HG03095 (cell line): ENCODE measurements around the gene COL6A2.
"Not testable (repeated sequence)": the region's sequence is repeated elsewhere in the genome, so short reads cannot be mapped to it uniquely, and the experiment has no call there.

Experiments used
- ATAC-seq: cut with Tn5 transposase; IDR thresholded peaks from one replicate; pipeline ENCODE4 v1.9.1; 2021; ENCODE audit warnings: moderate library complexity; ENCODE audit not compliant: unreplicated experiment

The COL6A2 gene

DNA sequence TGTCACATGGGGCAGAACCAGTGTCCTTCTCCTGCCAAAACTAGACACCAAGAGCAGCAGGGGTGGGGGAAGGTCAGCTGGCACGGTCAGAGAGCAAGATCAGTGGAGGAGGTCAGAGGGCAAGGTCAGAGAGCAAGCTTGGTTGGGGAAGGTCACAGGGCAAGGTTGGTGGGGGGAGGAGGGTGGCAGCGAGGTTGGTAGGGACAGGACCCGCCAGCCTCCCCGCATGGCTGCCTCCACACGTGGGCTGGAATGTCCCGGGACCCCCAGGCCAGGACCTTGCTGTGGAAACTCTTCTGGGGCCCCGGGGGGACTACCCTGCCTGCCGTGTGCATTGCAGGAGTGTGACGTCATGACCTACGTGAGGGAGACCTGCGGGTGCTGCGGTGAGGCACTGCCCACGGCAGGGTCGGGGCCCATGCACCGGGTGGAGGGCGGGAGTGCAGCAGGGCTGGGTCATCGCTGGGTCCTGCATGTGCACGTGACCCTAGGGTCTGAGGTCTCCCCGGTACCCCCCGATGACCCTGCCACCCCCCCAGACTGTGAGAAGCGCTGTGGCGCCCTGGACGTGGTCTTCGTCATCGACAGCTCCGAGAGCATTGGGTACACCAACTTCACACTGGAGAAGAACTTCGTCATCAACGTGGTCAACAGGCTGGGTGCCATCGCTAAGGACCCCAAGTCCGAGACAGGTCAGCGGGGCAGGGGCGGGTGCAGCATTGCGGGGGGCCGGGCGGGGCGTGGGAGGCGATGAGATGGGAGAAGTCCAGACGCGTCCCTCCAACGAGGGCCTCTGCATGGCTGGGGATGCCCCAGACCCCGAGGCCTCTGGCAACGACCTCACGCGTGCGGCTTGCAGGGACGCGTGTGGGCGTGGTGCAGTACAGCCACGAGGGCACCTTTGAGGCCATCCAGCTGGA, 27.3 kb downstream of the COL6A2 start:
- no peak for ATAC-seq

DNA sequence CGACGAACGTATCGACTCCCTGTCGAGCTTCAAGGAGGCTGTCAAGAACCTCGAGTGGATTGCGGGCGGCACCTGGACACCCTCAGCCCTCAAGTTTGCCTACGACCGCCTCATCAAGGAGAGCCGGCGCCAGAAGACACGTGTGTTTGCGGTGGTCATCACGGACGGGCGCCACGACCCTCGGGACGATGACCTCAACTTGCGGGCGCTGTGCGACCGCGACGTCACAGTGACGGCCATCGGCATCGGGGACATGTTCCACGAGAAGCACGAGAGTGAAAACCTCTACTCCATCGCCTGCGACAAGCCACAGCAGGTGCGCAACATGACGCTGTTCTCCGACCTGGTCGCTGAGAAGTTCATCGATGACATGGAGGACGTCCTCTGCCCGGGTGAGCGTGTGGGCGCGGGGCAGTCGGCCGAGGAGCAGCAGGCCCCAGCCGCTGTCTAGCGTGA, 28.0 kb downstream of the COL6A2 start:
- ATAC-seq, result no peak

DNA sequence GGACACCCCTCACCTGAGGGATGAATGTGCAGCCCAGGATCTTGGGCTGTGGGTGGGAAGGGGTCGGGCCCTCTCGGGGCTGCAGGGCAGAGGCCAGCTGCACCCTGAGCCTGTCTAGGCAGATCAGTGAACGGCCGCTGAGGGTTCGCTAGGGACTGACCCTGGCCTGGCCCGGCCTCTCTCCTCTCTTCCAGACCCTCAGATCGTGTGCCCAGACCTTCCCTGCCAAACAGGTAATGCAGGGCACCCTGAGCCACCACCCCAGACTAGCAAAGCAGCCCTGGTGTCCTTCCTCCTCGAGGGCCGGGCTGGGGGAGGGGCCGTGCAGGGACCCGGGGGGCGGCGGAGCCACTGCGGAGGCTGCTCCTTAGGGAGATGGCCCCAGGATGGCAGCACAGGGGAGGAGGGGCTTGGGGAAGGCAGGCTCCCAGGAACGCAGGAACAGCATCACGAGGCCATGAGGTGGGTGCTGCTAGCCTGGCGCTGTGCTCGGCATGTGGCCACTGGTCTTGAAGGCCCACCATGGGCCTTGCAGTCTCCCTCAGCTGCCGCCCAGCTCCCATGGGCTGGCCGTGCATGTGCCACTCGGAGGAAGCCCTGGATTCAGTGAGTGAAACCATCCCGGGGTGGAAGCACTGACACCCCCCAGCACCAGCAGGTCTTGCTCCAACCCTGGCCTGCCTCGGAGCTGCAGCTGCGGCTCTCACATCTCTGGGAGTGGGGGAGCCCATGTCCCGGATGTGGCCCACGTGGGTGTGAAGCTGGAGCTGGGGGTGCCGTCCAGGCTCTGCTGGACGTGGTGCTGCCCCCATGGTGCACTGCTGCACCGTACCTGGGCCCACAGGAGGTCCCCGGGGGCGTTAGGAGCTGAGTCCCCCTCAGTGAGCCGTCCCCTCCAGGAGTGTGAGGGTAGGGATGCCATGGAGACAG, 28.7 kb downstream of the COL6A2 start:
- ATAC-seq, result no peak

DNA sequence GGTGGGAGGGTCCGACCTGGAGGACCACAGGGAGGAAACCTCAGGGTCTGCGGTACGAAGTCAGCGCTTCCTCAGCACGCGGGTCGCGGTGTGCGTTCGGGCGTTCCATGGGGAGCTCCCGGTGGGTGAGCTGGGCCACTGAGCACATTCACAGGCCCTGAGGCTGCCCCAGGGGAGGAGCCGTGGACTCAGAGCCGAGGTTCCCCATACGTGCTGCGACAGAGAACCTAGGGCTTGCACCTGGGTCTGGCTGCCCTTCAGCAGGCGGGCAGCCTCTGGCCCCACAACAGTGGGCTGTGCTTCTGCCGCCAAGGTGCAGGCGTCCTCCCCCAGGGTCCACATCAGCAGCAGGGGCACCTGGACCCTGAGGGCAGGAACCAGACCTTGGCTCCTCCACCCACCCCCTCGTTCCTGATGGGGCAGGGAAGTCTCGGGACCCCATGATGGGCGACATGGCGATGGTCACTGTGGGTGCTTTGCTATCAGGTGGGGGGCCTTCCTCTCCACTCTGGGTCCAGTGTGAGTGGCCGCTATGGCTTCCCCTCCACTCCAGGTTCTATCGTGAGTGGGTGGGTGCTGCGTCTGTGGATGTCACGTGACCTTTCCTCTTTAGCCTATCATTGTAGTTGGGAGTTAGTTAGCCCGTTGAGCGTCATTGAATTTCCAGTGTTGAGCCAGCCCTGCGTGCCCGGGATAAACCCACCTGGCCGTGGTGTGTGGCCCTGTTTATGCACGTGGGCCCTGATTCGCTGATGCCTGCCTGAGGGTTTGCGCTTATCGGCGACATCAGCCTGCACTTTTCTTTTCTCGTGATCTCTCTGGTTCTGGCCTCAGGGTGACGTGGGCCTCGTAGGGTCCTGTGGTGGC, 29.6 kb downstream of the COL6A2 start:
- no peak for ATAC-seq

DNA sequence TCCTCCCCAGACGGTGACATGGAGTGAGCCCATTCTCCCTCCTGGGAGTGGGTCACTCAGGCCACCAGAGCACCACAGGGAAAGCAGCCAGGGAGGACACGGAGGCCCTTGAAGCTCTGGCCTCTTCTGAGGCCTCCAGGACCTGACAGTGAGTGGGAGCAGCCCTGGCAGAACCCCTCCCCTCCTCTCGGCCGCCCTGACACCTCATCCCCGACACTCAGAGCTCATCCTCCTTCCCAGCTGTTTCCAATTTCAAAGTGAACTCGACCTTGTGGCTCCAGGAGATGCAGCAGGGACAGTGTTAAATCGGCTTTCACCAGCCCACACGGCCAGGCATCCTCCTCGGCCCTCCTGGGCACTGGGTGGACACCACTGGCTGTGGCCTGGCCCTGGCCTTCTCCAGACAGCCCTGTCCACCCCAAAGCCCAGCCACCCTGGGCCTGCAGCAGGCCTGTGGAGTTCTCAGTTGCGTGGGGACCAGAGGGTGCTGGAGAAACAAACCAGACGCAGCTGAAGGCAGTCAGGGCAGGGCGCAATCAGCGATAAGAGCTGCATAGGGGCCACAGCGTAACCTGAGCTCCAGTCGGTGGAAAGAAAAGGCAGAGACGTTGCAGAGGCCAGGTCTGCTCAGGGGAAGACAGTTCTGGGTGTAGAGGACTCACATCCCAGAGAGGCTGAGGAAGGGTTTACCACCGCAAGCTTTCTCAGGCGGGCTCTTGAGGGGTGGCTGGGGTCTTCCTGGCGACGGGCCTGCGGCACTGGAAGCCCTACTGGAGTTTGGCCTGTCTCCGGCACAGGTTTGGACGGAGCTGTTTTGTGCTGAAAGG, 30.4 kb downstream of the COL6A2 start:
- ATAC-seq, result no peak

DNA sequence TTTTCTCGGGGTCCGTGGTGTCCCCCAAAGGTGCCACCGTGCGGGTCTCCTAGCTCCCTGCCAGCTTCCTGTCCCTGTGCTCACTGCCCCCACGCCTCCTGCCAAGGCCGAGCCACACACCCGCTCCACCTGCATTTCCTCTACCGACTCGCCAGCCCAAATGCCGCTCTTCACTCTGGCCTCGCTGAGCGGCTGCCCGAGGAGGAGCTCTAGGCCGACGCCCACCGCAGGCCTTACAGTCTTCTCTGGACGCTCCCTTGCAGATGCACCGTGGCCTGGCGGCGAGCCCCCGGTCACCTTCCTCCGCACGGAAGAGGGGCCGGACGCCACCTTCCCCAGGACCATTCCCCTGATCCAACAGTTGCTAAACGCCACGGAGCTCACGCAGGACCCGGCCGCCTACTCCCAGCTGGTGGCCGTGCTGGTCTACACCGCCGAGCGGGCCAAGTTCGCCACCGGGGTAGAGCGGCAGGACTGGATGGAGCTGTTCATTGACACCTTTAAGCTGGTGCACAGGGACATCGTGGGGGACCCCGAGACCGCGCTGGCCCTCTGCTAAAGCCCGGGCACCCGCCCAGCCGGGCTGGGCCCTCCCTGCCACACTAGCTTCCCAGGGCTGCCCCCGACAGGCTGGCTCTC, 31.1 kb downstream of the COL6A2 start:
- ATAC-seq, result no peak

DNA sequence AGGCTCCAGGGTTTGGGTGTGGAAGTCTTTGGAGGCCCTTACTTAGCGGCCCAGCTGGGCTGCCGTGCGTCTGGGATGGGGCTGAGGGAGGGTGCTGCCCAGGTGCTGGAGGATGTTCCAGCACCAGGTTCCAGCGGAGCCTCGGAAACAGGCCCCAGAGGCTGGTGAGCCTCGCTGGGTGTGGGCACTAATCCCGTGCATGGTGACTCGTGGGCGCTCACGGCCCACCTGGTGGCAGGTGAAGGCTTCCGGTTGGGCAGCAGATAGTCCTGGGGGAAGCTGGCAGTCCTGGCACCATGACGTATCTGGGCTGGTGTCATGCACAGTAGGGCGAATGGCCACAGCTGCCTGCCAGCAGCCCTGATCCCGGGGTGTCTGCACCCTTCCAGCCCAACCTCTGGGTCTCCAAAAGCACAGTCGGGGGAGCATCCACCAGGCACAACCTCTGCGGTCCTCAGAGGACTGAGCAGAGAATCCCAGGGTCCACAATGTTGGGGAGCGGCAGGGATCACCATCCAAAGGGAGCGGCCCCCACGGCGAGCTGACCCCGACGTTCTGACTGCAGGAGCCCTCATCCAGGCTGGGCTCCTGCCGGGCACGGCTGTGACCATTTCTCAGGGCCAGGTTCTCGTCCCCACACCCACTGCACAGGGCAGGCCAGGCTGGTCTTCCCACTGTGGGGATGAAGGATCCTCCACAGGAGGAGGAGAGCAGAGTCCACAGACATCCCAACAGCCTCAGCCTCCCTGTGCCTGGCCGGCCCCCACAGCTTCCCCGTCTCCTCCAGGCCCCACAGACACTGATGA, 32.1 kb downstream of the COL6A2 start:
- ATAC-seq, result no peak

DNA sequence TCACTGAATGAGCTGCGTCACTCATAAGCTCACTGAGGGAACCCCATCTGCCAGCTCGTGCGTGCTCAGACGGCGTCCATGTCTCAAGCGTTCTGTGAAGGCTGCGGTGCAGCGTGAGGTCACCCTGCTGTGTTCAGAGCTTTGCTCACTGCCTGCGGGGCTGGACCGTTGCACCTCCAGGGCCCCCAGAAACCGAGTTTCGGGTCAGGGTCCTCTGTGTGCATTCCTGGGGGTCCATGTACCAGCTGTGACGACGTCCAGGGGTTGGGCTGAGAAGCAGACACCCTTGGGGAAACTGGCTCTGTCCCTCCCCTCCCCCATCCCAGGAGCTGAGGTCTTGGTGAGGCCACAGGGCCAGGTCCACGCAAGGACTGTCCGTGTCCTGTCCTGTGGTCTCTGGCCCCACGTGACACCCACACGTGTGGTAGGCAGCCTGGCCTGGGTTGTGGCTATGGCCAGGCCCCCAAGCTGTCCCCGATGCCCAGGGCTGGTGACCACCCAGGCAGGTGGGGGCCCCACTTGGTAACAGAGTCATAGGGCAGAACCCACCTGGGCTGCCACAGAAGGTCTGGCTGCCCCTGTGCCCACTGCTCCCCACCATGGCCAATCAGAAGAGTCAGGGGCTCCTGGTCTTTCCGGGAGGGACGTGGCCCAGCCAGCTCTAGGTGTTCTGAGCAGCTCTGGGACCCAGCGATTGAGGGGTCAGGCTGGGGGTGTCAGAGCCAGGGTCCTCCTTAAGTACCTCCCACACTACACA, 33.1 kb downstream of the COL6A2 start:
- no peak for ATAC-seq

DNA sequence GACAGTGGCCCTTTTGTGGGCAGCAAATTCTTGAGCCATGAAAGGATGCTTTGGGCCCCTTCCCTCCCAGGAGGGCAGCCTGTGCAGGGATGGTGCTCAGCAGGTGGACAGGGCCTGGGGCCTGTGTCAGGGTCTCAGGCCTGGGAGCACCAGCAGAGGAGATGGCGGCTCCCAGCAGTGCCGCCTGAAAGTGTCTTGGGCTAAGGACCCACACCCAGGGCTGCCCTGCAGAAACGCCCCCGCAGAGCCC, 33.6 kb downstream of the COL6A2 start:
- ATAC-seq, result no peak

DNA sequence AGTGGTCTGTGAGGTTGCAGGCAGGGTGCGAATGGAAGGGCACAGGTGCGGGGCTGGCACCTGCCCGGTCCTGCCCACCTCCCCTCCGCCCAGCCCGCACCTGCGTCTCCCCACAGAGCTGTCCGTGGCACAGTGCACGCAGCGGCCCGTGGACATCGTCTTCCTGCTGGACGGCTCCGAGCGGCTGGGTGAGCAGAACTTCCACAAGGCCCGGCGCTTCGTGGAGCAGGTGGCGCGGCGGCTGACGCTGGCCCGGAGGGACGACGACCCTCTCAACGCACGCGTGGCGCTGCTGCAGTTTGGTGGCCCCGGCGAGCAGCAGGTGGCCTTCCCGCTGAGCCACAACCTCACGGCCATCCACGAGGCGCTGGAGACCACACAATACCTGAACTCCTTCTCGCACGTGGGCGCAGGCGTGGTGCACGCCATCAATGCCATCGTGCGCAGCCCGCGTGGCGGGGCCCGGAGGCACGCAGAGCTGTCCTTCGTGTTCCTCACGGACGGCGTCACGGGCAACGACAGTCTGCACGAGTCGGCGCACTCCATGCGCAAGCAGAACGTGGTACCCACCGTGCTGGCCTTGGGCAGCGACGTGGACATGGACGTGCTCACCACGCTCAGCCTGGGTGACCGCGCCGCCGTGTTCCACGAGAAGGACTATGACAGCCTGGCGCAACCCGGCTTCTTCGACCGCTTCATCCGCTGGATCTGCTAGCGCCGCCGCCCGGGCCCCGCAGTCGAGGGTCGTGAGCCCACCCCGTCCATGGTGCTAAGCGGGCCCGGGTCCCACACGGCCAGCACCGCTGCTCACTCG, 34.1 kb downstream of the COL6A2 start:
- no peak for ATAC-seq

DNA sequence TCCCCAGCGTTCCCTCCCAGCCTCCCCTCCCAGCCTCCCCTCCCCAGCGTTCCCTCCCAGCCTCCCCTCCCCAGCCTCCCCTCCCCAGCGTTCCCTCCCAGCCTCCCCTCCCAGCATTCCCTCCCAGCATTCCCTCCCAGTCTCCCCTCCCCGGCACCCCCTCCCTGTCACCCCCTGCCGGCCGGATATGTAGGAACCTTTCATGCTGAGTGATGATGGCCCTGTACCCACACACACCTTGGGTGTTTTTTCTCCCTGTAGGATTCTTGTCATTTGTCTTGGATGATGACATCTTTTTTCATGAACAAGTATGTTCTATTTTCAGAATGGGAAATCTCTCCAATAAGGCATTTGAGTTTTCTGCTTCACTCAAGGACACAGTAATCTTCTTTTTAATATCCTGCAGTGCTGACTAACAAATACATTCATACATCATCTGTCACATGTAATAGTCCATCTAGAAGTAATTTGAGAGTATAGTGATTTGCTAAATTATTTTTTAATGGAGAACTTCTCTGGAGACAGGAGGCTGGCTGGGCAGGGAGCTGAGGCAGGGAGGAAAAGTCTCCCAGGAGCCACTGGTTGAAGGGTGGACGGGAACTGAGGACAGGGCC, 38.0 kb downstream of the COL6A2 start:
- no peak for ATAC-seq

DNA sequence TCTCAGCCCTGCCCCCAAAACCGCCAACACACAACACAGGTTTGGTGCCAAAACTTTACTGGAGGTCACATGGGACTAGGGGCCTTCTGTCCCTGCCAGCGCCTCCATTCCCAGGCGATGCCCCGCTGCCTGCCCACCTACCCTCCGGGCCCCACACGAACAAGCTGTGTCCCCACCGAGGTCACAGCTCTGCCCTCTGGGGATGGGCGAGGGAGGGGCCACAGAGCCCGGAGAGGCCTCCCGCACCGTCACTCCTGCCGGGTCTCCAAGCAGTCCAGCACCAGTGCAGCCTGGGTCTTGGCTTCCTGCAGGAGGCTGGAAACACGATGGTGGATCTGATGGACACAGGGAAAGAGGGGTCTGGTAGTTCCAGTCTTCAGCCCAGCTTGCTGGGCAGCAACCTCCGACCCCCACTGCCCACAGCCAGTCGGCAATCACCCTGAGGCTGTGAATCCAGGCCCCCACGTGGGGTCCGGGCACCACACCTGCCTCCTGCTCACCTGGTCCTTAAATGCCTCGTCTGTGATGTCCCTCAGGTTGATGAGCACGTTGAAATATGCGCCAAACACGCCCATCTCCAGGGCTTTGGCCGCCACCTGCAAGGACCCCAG, 38.9 kb downstream of the COL6A2 start:
- ATAC-seq, result no peak

DNA sequence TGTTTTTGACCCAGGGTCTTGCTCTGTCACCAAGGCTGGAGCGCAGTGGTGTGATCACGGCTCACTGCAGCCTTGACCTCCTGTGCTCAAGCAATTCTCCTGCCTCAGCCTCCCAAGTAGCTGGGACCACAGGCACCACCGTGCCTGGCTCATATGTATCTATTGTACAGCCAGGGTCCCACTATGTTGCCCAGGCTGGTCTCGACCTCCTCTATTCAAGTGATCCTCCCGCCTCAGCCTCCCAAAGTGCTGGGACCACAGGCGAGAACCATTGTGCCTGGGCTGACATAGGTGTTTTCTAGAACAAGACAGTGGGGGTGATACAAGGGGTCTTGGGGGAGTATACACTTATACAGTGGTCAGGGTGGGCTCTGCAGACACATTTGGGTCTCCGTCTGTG, 40.0 kb downstream of the COL6A2 start:
- no peak for ATAC-seq

DNA sequence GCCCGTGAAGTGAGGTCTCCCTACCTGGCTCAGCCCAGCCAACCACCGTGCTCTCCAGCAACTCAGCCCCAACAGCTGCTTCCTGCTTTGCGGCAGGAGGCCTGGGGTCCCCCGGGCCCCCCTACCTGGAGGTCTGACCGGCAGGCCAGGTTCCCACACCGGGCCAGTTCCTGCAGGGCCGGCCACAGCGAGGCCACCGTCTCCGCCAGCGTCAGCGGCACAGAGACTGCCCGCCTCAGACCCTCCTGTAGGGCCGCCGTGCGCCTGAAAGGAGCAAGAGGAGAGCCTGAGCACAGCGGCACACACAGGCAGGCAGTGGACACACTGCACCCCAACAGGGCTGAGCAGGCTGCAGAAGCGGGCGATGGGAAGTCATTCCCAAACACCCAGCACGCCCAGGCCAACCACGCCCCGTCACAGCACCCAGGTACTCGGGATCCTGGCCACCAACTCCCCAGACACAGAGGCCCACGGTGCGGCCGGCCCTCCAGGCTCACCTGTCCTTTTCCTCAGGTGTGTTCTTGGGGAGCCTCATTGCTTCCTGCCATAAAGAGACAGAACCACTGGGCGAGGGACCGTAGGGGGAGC, 40.6 kb downstream of the COL6A2 start:
- ATAC-seq, result no peak

DNA sequence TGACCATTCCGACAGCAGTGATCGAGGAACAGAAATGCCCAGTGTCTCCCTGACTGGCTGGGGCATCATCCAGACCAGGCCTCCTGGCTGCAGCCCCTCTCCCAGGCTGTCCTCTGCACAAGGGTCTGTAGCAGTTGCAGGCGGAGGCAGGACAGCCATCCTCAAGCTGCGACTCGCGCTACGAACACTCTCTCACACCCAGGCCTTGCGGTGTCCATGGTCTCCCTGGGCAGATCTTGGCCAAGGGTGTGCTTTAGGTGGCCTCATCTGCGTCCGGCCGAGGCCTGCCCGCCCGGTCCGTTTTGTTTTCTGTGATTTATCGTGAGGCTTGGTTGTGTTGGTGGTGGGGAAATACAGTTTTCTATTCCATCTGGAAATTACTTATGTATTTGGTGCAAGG, 41.8 kb downstream of the COL6A2 start:
- no peak for ATAC-seq

DNA sequence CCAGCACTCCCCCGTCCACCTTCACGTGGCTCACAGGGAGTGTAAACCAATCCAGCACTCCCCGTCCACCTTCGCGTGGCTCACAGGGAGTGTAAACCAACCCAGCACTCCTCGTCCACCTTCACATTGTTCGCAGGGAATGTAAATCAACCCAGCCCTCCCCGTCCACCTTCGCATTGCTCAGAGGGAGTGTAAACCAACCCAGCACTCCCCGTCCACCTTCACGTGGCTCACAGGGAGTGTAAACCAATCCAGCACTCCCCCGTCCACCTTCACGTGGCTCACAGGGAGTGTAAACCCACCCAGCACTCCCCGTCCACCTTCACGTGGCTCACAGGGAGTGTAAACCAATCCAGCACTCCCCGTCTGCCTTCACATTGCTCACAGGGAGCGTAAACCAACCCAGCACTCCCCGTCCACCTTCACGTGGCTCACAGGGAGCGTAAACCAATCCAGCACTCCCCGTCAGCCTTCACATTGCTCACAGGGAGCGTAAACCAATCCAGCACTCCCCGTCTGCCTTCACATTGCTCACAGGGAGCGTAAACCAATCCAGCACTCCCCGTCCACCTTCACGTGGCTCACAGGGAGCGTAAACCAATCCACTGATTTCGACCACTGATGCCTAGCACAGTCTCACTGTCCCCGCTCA, 42.6 kb downstream of the COL6A2 start:
- ATAC-seq, result not testable (repeated sequence)
